RCC 7860 (cell line): Measurements from ENCODE around the gene MSH2.
"Not testable (repeated sequence)": the region's sequence is repeated elsewhere in the genome, so short reads cannot be mapped to it uniquely, and the experiment has no call there.

ENCODE experiments used
- DNase-seq: peaks from one replicate; pipeline ENCODE4 v3.0.0-alpha.2; 2015; ENCODE audit warnings: low spot score
- FAIRE-seq: peaks from 2 replicates; lab custom pipeline; 2012; peaks lifted over from hg19 to GRCh38; lab: Jason Lieb, UNC

The MSH2 gene

DNA sequence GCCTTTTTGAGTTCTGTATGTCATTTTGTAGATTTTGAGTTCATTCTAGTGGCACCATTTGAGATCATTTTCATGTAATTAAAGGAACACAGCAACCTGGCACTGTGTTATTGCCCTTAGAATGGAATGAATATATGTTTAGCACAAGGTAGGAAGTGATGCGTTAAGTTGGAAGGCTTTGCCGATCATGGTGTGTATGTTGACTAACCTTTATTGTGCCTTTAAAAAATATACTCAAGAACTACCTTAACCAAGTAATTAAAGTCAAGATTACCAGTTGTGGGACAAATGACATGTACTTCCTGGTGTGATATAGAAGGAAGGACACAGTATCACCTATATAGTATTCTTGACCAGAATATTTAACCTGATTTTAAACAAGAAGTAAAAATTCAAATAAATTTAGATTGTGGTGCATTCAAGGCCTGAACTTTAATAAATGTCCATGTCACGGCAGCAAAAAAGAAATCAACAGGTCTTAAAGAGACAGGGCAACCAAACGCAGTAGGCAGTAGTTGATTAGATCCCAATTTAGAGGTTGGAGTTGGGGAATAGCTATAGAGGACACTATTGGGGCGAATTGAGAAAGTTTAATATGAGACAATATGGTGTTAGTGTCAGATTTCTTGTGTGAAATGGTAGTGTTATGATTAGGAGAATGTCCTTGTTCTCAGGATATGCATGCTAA lies 68.6 kb downstream of the MSH2 start:
- DNase-seq (no peak), FAIRE-seq (no peak)

GRCh38 chr2:47479863-47480262 lies 76.9 kb downstream of the MSH2 start:
- FAIRE-seq (no peak), DNase-seq (no peak)

- FAIRE-seq: no peak
- no peak for DNase-seq
Measured at GRCh38 chr2:47483191-47483590, 80.2 kb downstream of the MSH2 start.

DNA sequence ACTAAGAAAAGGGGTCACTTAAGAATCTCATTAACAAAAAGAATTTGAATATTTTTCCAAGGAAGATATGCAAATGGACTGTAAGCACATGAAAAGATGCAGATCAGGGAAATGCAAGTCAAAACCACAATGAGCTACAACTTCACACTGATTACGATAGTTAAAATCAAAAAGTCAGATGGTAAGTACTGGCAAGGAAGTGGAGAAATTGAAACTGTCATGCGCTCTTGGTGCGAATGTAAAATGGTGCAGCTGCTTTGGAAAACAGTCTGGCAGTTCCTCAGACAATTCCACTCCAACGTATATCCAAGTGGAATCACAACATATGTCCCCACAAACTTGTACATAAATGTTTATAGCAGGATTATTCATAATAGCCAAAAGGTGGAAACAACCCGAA lies 81.4 kb downstream of the MSH2 start:
- DNase-seq (no peak), FAIRE-seq (no peak)

- FAIRE-seq (no peak), DNase-seq (no peak)
Measured at GRCh38 chr2:47485177-47485576, 82.2 kb downstream of the MSH2 start.

DNA sequence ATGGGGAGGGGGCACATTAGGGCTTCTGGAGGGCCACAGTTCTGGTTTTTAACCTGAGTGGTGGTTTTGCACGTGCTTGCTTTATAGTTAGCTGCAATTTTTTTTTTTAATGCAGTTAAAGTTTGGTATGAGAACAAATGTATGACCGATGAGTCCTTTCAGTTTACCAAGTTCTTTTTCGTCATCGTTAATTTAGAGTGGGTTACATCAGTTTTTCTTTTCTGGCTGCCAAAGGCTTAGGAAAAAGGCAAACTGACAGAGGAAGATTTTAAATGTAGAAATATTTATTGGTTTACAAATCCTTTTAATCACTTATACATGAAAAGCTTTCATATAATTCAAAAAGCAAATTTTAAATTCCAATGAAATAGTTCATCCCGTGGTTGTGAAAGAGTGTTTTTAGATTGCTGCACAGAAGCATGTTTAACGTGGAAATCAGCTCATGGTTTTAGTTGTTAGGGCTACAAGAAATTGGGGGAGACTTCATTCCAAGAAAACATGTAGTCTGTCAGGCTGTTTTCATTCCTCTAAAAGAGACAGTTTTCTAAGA lies 82.9 kb downstream of the MSH2 start:
- no peak for FAIRE-seq
- DNase-seq: no peak

- DNase-seq (no peak), FAIRE-seq (no peak)
Measured at GRCh38 chr2:47486841-47487497, 84.0 kb downstream of the MSH2 start.

GRCh38 chr2:47487498-47487875 lies 84.5 kb downstream of the MSH2 start:
- no peak for FAIRE-seq
- DNase-seq: no peak

GRCh38 chr2:47488870-47489584 lies 86.1 kb downstream of the MSH2 start:
- DNase-seq (peak; percentile 70), FAIRE-seq (peak; percentile 43)

DNA sequence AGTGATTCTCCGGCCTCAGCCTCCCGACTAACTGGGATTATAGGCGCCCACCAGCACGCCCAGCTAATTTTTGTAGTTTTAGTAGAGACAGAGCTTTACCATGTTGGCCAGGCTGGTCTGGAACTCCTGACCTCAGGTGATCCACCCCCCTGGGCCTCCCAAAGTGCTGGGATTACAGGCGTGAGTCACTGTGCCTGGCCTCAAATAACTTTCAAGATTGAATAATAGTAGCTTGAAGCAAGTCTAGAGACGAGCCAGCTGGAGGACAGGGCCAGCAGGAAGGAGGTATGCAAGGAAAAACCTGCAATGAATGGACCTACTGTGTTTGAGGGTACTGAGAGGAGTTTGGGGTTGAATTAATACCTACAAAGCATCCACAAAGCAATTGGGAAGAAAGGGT lies 87.5 kb downstream of the MSH2 start:
- FAIRE-seq: no peak
- DNase-seq: no peak

DNA sequence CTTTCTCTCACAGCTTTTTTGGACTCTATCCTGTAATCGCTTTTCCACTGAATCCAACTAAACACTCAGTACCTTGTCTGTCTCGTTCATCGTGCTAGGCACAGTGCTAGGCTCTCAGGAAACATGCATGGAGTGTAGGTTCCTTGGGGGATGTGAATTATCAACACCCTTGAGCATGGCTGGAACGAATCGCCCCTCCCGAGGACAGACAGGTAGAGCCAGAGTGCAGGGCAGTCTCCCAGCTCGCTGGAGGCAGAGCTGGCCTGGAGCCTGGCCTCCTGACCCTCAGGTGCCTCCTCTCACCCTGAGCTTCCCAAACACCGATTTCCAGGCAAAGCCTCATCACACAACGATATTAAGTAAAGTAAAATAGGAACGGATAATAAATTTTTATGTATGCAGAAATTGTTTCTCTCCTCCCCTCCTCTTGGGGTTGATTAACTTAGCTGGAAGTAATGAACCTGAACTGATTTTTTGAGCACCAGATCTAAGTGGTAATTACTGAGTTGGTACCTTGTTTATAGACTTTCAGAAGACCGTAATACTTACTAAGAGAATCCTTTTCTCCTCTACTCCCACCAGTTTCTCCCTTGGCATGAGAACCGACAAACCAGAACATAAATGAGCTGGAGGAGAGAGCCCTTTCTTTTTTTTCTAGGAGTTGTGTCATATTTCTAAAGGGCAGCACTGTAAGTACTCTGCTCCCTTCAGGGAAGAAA lies 90.5 kb downstream of the MSH2 start:
- DNase-seq: no peak
- no peak for FAIRE-seq

- FAIRE-seq: no peak
Measured at GRCh38 chr2:47494267-47495130, 91.5 kb downstream of the MSH2 start.

DNA sequence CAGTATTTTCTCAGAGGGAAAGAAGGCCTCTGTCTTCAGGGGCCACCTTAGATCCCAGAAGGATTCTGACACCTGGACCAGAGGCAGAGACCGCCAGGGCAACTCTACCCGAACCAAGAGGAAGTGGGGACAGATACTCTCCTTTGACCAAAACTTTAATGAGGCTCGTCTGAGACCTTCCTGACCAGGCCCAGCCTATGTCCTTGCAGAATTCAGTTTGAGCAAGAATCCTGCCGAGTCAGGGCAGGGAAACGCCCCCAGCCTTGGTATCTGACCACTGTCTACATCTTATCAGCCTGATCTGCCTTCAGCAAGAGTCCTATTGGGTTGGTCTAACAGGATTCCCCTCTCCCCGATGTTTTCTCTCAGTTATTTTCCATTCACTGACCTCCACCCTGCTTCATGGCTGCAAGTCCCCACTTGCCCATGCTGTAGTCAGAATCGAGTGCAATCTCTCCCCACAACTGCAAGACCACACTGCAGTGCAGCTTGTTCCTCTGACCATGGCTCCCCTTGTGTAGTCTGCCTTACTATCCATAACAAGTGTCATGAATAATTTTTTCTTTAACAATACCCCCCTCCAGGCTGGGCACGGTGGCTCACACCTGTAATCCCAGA lies 95.0 kb downstream of the MSH2 start:
- DNase-seq (no peak), FAIRE-seq (no peak)

More at GRCh38 chr2:47494267-47495130, 91.5 kb downstream of the MSH2 start:
- DNase-seq: no peak

DNA sequence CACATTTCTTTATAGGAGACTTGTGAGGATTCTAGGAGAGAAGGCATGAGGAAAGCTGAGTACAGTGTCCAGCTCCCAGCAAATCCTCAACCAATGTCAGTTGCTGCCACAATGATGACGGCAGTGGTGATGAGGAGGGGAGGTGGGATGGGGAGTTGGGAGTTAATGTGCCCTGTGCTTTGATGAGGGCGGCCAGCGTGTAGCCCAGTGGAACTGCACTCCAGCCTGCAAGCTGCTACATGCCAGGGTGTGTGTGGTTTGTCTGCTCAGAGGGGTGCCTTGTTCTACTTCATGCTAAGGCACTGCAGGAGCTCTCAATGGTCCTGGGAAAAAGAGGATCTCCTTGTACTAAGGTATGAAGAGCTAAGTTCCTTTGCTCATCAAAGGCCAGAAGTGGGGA lies 96.1 kb downstream of the MSH2 start:
- no peak for FAIRE-seq
- DNase-seq: no peak

DNA sequence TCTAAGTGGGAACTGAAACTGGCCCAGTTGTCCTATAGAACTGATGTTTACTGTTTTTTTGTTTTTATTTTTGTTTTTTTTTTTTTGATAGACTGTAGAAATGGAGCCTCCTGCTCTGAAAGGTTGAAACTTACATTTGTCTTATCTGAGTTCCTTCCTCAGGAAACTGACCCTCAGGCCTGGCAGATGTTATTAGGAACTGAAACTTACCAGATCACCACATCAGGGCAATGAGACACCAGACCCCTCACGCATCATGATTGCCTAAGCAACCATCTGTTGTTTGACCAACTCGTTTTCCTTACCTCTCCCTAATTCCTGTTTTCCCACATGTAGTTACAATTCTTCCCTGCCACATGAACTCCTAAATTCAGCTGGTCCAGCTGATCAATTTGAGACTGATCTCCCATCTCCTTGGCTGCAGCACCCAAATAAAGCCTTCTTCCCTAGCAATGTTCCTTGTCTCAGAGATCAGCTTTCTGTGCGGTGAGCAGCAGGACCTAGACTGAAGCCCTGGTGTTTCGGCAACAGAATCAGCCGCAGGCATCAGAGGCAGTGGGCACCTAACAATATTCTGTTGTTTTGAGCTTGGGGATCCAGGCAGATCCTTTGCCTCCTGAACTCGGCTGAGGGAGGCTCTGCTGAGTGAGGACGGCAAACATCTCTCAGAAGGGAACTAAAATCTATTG lies 96.8 kb downstream of the MSH2 start:
- FAIRE-seq: no peak
- DNase-seq: no peak

GRCh38 chr2:47501374-47502200 lies 98.6 kb downstream of the MSH2 start:
- DNase-seq (no peak), FAIRE-seq (no peak)

- FAIRE-seq, DNase-seq: not testable (repeated sequence)
Measured at GRCh38 chr2:47502498-47502897, 99.5 kb downstream of the MSH2 start.

GRCh38 chr2:47503481-47504070 lies 100.6 kb downstream of the MSH2 start:
- FAIRE-seq (no peak), DNase-seq (no peak)
